ENCODE data around the gene PEX5. TPM values are rescaled to one million over a fixed set of nuclear protein-coding genes. Genes with fewer than 3 reads are reported as not detected.
"Not testable (repeated sequence)": the region's sequence is repeated elsewhere in the genome, so short reads cannot be mapped to it uniquely, and the experiment has no call there.

The PEX5 gene
- total RNA-seq, 4 donors from 2014 or later = 58.1 to 70.6 (median 65.7) TPM

- no peaks in the 10 kb centered on the region for H3K27me3 ChIP-seq
- H3K27ac ChIP-seq = no peak overlapping the region
- H3K4me1 ChIP-seq = no peaks in the 10 kb centered on the region
- no peak overlapping the region for H3K4me3 ChIP-seq
- no peak for DNase-seq (ENCODE audit: low spot score in 2 of 2)
- no peaks in the 10 kb centered on the region for H3K36me3 ChIP-seq
- 43 to 45% methylated on average over 1 of the region's 1 CpG for WGBS, 2 donors
- no peaks in the 10 kb centered on the region for H3K9me3 ChIP-seq
- TF ChIP-seq POLR2A (IDR thresholded peaks at IDR 0.05) (no peak), CTCF (IDR thresholded peaks at IDR 0.05) (no peak), EP300 (IDR thresholded peaks at IDR 0.05) (no peak)
Measured at GRCh38 chr12:7180685-7181084, 8.8 kb upstream of the PEX5 start.

GRCh38 chr12:7186058-7186457 lies 3.4 kb upstream of the PEX5 start:
- H3K27me3 ChIP-seq; H3K27ac ChIP-seq; H3K4me3 ChIP-seq; H3K9me3 ChIP-seq; DNase-seq (ENCODE audit: low spot score in 2 of 2); H3K36me3 ChIP-seq: not testable (repeated sequence)
- H3K4me1 ChIP-seq = peaks cover 0 to 32% (median 13%) of the 10 kb centered on the region in 4 donors
- WGBS, 2 donors = 31 to 37% methylated on average over 2 of the region's 2 CpGs

GRCh38 chr12:7188562-7189397 lies 706 bp upstream of the PEX5 start:
- H3K27ac ChIP-seq = peak overlapping the region; percentile 77 to 98 (median 96)
- no peaks in the 10 kb centered on the region for H3K27me3 ChIP-seq
- H3K9me3 ChIP-seq = no peaks in the 10 kb centered on the region
- peak overlapping the region; percentile 73 to 95 (median 84) for H3K4me3 ChIP-seq
- peak; percentile 47 to 73 (median 66) for TF ChIP-seq CTCF (IDR thresholded peaks at IDR 0.05)
- TF ChIP-seq POLR2A (IDR thresholded peaks at IDR 0.05) = no peak
- TF ChIP-seq EP300 (IDR thresholded peaks at IDR 0.05) = peak in 1 of 2 donors; percentile 10
- DNase-seq (ENCODE audit: low spot score in 2 of 2) = peak; percentile 62 to 69
- peaks cover 0 to 24% (median 0%) of the 10 kb centered on the region in 3 donors for H3K36me3 ChIP-seq
- H3K4me1 ChIP-seq = peaks cover 0 to 39% (median 14%) of the 10 kb centered on the region in 4 donors
- WGBS, 2 donors = 2 to 3% methylated on average over 20 to 21 of the region's 21 CpGs

- Histone ChIP-seq H3K27ac (peak overlapping the region; percentile 77 to 98 (median 96)), H3K36me3 (peaks cover 0 to 35% (median 0%) of the 10 kb centered on the region in 3 donors), H3K27me3 (no peaks in the 10 kb centered on the region), H3K4me1 (peaks cover 0 to 39% (median 14%) of the 10 kb centered on the region in 4 donors), H3K9me3 (no peaks in the 10 kb centered on the region), H3K4me3 (peak overlapping the region; percentile 73 to 95 (median 84))
- TF ChIP-seq CTCF (IDR thresholded peaks at IDR 0.05) = no peak
- TF ChIP-seq EP300 (IDR thresholded peaks at IDR 0.05) = no peak
- TF ChIP-seq POLR2A (IDR thresholded peaks at IDR 0.05) = no peak
- 33 to 40% methylated on average over 8 to 13 of the region's 17 CpGs for WGBS, 2 donors
- DNase-seq (ENCODE audit: low spot score in 2 of 2) = peak in 1 of 2 donors; percentile 21
Measured at GRCh38 chr12:7190268-7191055, 976 bp downstream of the PEX5 start.

GRCh38 chr12:7193674-7194073 lies 4.2 kb downstream of the PEX5 start:
- no peak for DNase-seq (ENCODE audit: low spot score in 2 of 2)
- H3K27me3 ChIP-seq = no peaks in the 10 kb centered on the region
- H3K27ac ChIP-seq = no peak overlapping the region
- H3K4me1 ChIP-seq = peaks cover 0 to 23% (median 8%) of the 10 kb centered on the region in 4 donors
- no peaks in the 10 kb centered on the region for H3K9me3 ChIP-seq
- H3K4me3 ChIP-seq = no peak overlapping the region
- H3K36me3 ChIP-seq = peaks cover 0 to 46% (median 0%) of the 10 kb centered on the region in 3 donors
- TF ChIP-seq CTCF (IDR thresholded peaks at IDR 0.05) = no peak
- TF ChIP-seq EP300 (IDR thresholded peaks at IDR 0.05) = no peak
- TF ChIP-seq POLR2A (IDR thresholded peaks at IDR 0.05) = no peak
- WGBS, 2 donors = 74 to 83% methylated on average over 2 of the region's 2 CpGs
